Natural killer cell (primary cell): ENCODE results near the gene CAMK2D. TPM values are rescaled to one million over a fixed set of nuclear protein-coding genes. Genes with fewer than 3 reads are reported as not detected.

Experiments used
- ATAC-seq, 3 donors: fragments of 150-1000 bp in 2 of 3; fragments of 200-7000 bp in 1 of 3; cut with Tn5 transposase; 1 replicate in 1 of 3; 2 replicates in 2 of 3; pipeline ENCODE4 v1.10.0; 2021; ENCODE audit warnings: mild to moderate bottlenecking in 2 of 3, moderate library complexity in 2 of 3
- DNase-seq, 2 donors: peaks; one replicate each; pipeline versions ENCODE4 v3.0.0 to v3.0.0-alpha.2; 2013 to 2021; ENCODE audit warnings: mixed read lengths in 1 of 2
- H3K27ac ChIP-seq: one replicate; pipeline ENCODE4 v1.5.1; 2013; ENCODE audit warnings: mild to moderate bottlenecking, low read length
- H3K27me3 ChIP-seq: one replicate; pipeline ENCODE4 v1.6.1; 2013; ENCODE audit warnings: low read length; ENCODE audit not compliant: control insufficient read depth, insufficient read depth
- H3K36me3 ChIP-seq: one replicate; pipeline ENCODE4 v1.6.1; 2013; ENCODE audit warnings: low read length; ENCODE audit not compliant: control insufficient read depth, insufficient read depth
- H3K4me1 ChIP-seq: one replicate; pipeline ENCODE4 v1.6.1; 2013; ENCODE audit warnings: low read length; ENCODE audit not compliant: control insufficient read depth, insufficient read depth
- H3K4me3 ChIP-seq: one replicate; pipeline ENCODE4 v1.5.1; 2013; ENCODE audit warnings: low read length
- H3K9me3 ChIP-seq: one replicate; pipeline ENCODE4 v1.6.1; 2013; ENCODE audit warnings: low read length; ENCODE audit not compliant: control insufficient read depth, insufficient read depth
- H3K27ac Mint-ChIP-seq, 2 donors: one replicate each; pipeline ENCODE4 v1.8.0; 2022; ENCODE audit warnings: mild to moderate bottlenecking in 2 of 2, mixed read lengths in 2 of 2, moderate library complexity in 1 of 2
- H3K27me3 Mint-ChIP-seq, 2 donors: one replicate each; pipeline ENCODE4 v1.8.0; 2022; ENCODE audit warnings: low read depth in 2 of 2, mixed read lengths in 2 of 2
- H3K36me3 Mint-ChIP-seq: one replicate; pipeline ENCODE4 v1.8.0; 2022; ENCODE audit warnings: mixed read lengths
- H3K4me1 Mint-ChIP-seq, 2 donors: one replicate each; pipeline ENCODE4 v1.8.0; 2022; ENCODE audit warnings: mixed read lengths in 2 of 2
- H3K4me3 Mint-ChIP-seq: one replicate; pipeline ENCODE4 v1.8.0; 2022; ENCODE audit warnings: mild to moderate bottlenecking, moderate library complexity, mixed read lengths
- H3K9me3 Mint-ChIP-seq, 2 donors: one replicate each; pipeline ENCODE4 v1.8.0; 2022; ENCODE audit warnings: mixed read lengths in 2 of 2
- CTCF ChIP-seq: fragments of 200-600 bp; IDR thresholded peaks from one replicate; pipeline ENCODE4 v1.8.0; 2022; ENCODE audit warnings: antibody characterized with exemption
- WGBS: methylation state at CpG from one replicate; pipeline ENCODE4 v1.1.7; 2013; ENCODE audit warnings: missing lambda C conversion rate; ENCODE audit not compliant: insufficient coverage; 5-methylcytosine and 5-hydroxymethylcytosine counted together
- intact Hi-C: fragments of 100-400 bp; cut with micrococcal nuclease; formaldehyde crosslinking; loops from one replicate; pipeline ENCODE4 v1.14.2; 2022
- total RNA-seq, 4 donors: library from RNA; stranded (reverse); fragments of 120-200 nt in 1 of 4; gene quantifications; one replicate each; pipeline versions ENCODE4 v1.2.3 to v1.2.4, GENCODE V29; 2013 to 2022

CAMK2D gene
- total RNA-seq, 3 donors from 2014 or later (not counting 1 experiment from before 2014, with no cell fraction given): 31.6 to 40.1 (median 34.5) TPM

GRCh38 chr4:113556382-113557134, 205.0 kb downstream of the CAMK2D start:
- Mint-ChIP-seq H3K4me1 (peaks cover 7 to 16% of the 10 kb centered on the region in 2 donors), H3K27me3 (no peaks in the 10 kb centered on the region), H3K9me3 (no peaks in the 10 kb centered on the region), H3K36me3 (no peaks in the 10 kb centered on the region), H3K27ac (no peak overlapping the region), H3K4me3 (no peak overlapping the region)
- Histone ChIP-seq H3K27ac (no peak overlapping the region), H3K4me1 (no peaks in the 10 kb centered on the region), H3K9me3 (no peaks in the 10 kb centered on the region), H3K27me3 (no peaks in the 10 kb centered on the region), H3K36me3 (peaks cover under 1% of the 10 kb centered on the region), H3K4me3 (no peak overlapping the region)
- WGBS: 100% methylated on average over 4 of the region's 4 CpGs
- intact Hi-C loops: no loop called here
- no peak for TF ChIP-seq CTCF
- DNase-seq (no peak), ATAC-seq (no peak)

- ATAC-seq (no peak), DNase-seq (no peak)
- H3K4me3 Mint-ChIP-seq: no peak overlapping the region
- Histone ChIP-seq H3K27ac (no peak overlapping the region), H3K36me3 (peaks cover 6% of the 10 kb centered on the region), H3K27me3 (no peaks in the 10 kb centered on the region), H3K4me3 (no peak overlapping the region), H3K4me1 (no peaks in the 10 kb centered on the region), H3K9me3 (no peaks in the 10 kb centered on the region)
- H3K36me3 Mint-ChIP-seq: no peaks in the 10 kb centered on the region
- H3K27me3 Mint-ChIP-seq: no peaks in the 10 kb centered on the region
- no peak for TF ChIP-seq CTCF
- WGBS: 85% methylated on average over 5 of the region's 5 CpGs
- no peak overlapping the region for H3K27ac Mint-ChIP-seq
- intact Hi-C loops: no loop called here
- H3K4me1 Mint-ChIP-seq: peaks cover 7 to 16% of the 10 kb centered on the region in 2 donors
- H3K9me3 Mint-ChIP-seq: no peaks in the 10 kb centered on the region
Measured at GRCh38 chr4:113555868-113556267, 205.7 kb downstream of the CAMK2D start.

GRCh38 chr4:113553082-113553481, 208.5 kb downstream of the CAMK2D start:
- H3K36me3 Mint-ChIP-seq: no peaks in the 10 kb centered on the region
- no peaks in the 10 kb centered on the region for H3K27me3 Mint-ChIP-seq
- DNase-seq: no peak
- H3K4me1 Mint-ChIP-seq: peaks cover 10 to 17% of the 10 kb centered on the region in 2 donors
- 100% methylated on average over 2 of the region's 3 CpGs for WGBS
- Histone ChIP-seq H3K9me3 (no peaks in the 10 kb centered on the region), H3K27ac (no peak overlapping the region), H3K4me1 (no peaks in the 10 kb centered on the region), H3K27me3 (no peaks in the 10 kb centered on the region), H3K4me3 (no peak overlapping the region), H3K36me3 (peaks cover 6% of the 10 kb centered on the region)
- intact Hi-C loops: no loop called here
- H3K27ac Mint-ChIP-seq: no peak overlapping the region
- ATAC-seq: no peak
- no peaks in the 10 kb centered on the region for H3K9me3 Mint-ChIP-seq
- no peak for TF ChIP-seq CTCF
- H3K4me3 Mint-ChIP-seq: no peak overlapping the region

GRCh38 chr4:113550510-113550909, 211.0 kb downstream of the CAMK2D start:
- H3K4me1 ChIP-seq: peaks cover 3% of the 10 kb centered on the region
- H3K4me3 ChIP-seq: no peak overlapping the region
- 100% methylated on average over 1 of the region's 2 CpGs for WGBS
- H3K27me3 Mint-ChIP-seq: no peaks in the 10 kb centered on the region
- no peak overlapping the region for H3K4me3 Mint-ChIP-seq
- no peak for TF ChIP-seq CTCF
- DNase-seq (no peak), ATAC-seq (no peak)
- H3K27ac Mint-ChIP-seq: no peak overlapping the region
- H3K27ac ChIP-seq: no peak overlapping the region
- no peaks in the 10 kb centered on the region for H3K36me3 Mint-ChIP-seq
- no peaks in the 10 kb centered on the region for H3K9me3 ChIP-seq
- no peaks in the 10 kb centered on the region for H3K9me3 Mint-ChIP-seq
- H3K27me3 ChIP-seq: no peaks in the 10 kb centered on the region
- peaks cover 11% of the 10 kb centered on the region in 2 donors for H3K4me1 Mint-ChIP-seq
- peaks cover 6% of the 10 kb centered on the region for H3K36me3 ChIP-seq
- intact Hi-C loops: no loop called here
